Measurements from ENCODE around the gene FGD6. TPM values are rescaled to one million over a fixed set of nuclear protein-coding genes. Genes with fewer than 3 reads are reported as not detected.
A peak's percentile ranks its signal among the peaks of the same experiment; 100 is the strongest.

FGD6 gene
- total RNA-seq, 4 donors from 2014 or later = 14.9 to 24.3 (median 22.4) TPM

- H3K4me1 ChIP-seq = peaks cover 0 to 16% (median 0%) of the 10 kb centered on the region in 4 donors
- DNase-seq = no peak
- H3K4me3 ChIP-seq = no peak overlapping the region
- H3K27me3 ChIP-seq = no peaks in the 10 kb centered on the region
- no peaks in the 10 kb centered on the region for H3K36me3 ChIP-seq
- TF ChIP-seq CTCF (IDR thresholded peaks at IDR 0.05) = no peak
- no peak for TF ChIP-seq POLR2A (IDR thresholded peaks at IDR 0.05)
- H3K9me3 ChIP-seq = no peaks in the 10 kb centered on the region
- H3K27ac ChIP-seq = no peak overlapping the region
These were observed 40.0 kb downstream of the FGD6 start for GRCh38 chr12:95177201-95177768.

DNA sequence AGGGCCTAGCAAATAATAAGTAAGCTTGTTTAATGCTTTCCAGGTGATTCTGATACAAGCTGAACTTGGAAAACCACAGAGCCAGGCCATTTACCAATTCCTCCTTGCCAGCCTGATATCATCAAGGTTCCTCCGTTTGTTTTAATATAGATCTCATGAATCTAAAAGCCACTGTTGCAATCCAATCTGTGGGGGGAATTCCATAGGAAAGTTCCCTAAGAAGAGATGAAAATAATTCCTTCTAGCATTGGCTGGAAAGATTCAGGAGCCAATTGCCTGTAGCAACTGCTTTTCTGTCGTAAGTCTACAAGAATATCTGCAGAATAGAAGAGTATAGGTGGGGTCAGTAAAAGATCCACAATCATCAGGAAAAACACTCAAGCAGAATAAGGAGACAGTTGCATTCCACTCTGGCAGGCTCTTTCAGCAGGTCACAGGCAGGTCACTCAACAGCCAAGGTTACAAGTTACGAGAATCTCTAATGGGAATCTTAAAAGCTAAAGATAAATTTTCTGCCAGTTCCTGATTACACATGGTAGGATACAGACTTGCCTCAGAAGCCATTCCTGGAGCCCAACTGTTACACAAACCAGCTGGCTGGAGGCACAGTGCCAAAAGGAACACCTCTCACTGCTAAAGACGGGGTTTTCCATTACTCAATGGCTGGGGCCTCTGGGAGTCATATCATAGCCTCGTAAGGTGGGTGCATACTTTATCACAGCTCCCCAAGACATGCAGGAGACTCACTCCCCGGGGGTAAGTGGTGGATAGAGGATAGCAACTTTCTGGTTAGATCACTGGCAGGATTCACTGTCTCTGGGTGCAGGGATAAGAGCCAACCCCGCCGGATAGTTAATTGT, 43.6 kb downstream of the FGD6 start:
- peaks cover 0 to 11% (median 0%) of the 10 kb centered on the region in 3 donors for H3K36me3 ChIP-seq
- no peak overlapping the region for H3K4me3 ChIP-seq
- TF ChIP-seq POLR2A (IDR thresholded peaks at IDR 0.05) (no peak), CTCF (IDR thresholded peaks at IDR 0.05) (no peak)
- peak; percentile 30 to 69 (median 59) for DNase-seq
- H3K4me1 ChIP-seq = peaks cover 0 to 16% (median 0%) of the 10 kb centered on the region in 4 donors
- H3K27ac ChIP-seq = peak overlapping the region in 2 of 4 donors; percentile 5 to 48
- no peaks in the 10 kb centered on the region for H3K27me3 ChIP-seq
- H3K9me3 ChIP-seq = no peaks in the 10 kb centered on the region

- peak in 1 of 3 donors; percentile 69 for DNase-seq
These were observed 47.9 kb downstream of the FGD6 start for GRCh38 chr12:95169368-95169767.

GRCh38 chr12:95168746-95169145, 48.5 kb downstream of the FGD6 start:
- Histone ChIP-seq H3K4me3 (no peak overlapping the region), H3K4me1 (peaks cover 0 to 13% (median 0%) of the 10 kb centered on the region in 4 donors), H3K36me3 (peaks cover 0 to 11% (median 0%) of the 10 kb centered on the region in 3 donors), H3K9me3 (no peaks in the 10 kb centered on the region), H3K27ac (no peak overlapping the region), H3K27me3 (no peaks in the 10 kb centered on the region)
- no peak for TF ChIP-seq CTCF (IDR thresholded peaks at IDR 0.05)
- TF ChIP-seq POLR2A (IDR thresholded peaks at IDR 0.05) = no peak
- DNase-seq = no peak

More at GRCh38 chr12:95169368-95169767, 47.9 kb downstream of the FGD6 start:
- H3K4me3 ChIP-seq = no peak overlapping the region
- H3K4me1 ChIP-seq = peaks cover 0 to 16% (median 0%) of the 10 kb centered on the region in 4 donors
- no peaks in the 10 kb centered on the region for H3K9me3 ChIP-seq
- no peak for TF ChIP-seq POLR2A (IDR thresholded peaks at IDR 0.05)
- no peak for TF ChIP-seq CTCF (IDR thresholded peaks at IDR 0.05)
- H3K27ac ChIP-seq = peak overlapping the region in 1 of 4 donors; percentile 24
- H3K27me3 ChIP-seq = no peaks in the 10 kb centered on the region
- peaks cover 0 to 11% (median 0%) of the 10 kb centered on the region in 3 donors for H3K36me3 ChIP-seq

GRCh38 chr12:95164656-95165055, 52.6 kb downstream of the FGD6 start:
- no peak for DNase-seq
- Histone ChIP-seq H3K4me3 (peak overlapping the region in 1 of 4 donors; percentile 7), H3K27me3 (no peaks in the 10 kb centered on the region), H3K4me1 (no peaks in the 10 kb centered on the region), H3K36me3 (peaks cover 0 to 5% (median 0%) of the 10 kb centered on the region in 3 donors), H3K9me3 (no peaks in the 10 kb centered on the region), H3K27ac (no peak overlapping the region)
- no peak for TF ChIP-seq CTCF (IDR thresholded peaks at IDR 0.05)
- TF ChIP-seq POLR2A (IDR thresholded peaks at IDR 0.05) = no peak
